AG04450 (cell line): ENCODE data around the gene CORO2B. TPM values are rescaled to one million over a fixed set of nuclear protein-coding genes. Genes with fewer than 3 reads are reported as not detected.
A peak's percentile ranks its signal among the peaks of the same experiment; 100 is the strongest.

Source experiments
- CTCF ChIA-PET: fragments of 300-600, 350-600 bp; formaldehyde crosslinking; extraction: SDS; loops from one replicate; lab custom pipeline; 2022; ENCODE audit warnings: antibody characterized with exemption, inconsistent platforms; lab: Charles Lee
- POLR2A ChIA-PET: fragments of 350-600 bp; formaldehyde crosslinking; extraction: SDS; loops from one replicate; lab custom pipeline; 2021; ENCODE audit warnings: antibody characterized with exemption, inconsistent platforms; lab: Yijun Ruan, JAX
- DNase-seq: peaks from one replicate; pipeline ENCODE4 v3.0.0-alpha.2; 2011; ENCODE audit warnings: low read depth, low spot score
- H3K27ac ChIP-seq: one replicate; pipeline ENCODE4 v1.5.1; 2012; ENCODE audit warnings: low read depth, low read length, control low read depth
- H3K27me3 ChIP-seq: one replicate; pipeline ENCODE4 v1.6.0; 2012; ENCODE audit warnings: low read length; ENCODE audit not compliant: control insufficient read depth, insufficient read depth
- H3K4me3 ChIP-seq: 2 replicates; pipeline ENCODE4 v1.5.1; 2011; ENCODE audit warnings: mild to moderate bottlenecking, low read depth, low read length, control low read depth
- H3K9me3 ChIP-seq: 2 replicates; pipeline ENCODE4 v1.5.1; 2012; ENCODE audit warnings: low read length; ENCODE audit not compliant: control insufficient read depth, insufficient read depth
- CTCF ChIP-seq: IDR thresholded peaks from 2 replicates; pipeline ENCODE4 v1.5.1; 2011; ENCODE audit warnings: low read depth, low read length, control low read depth, inconsistent platforms
- polyA plus RNA-seq: library from polyadenylated mRNA; depleted of rRNA; stranded (reverse); fragments of >200 nt; gene quantifications from 2 replicates; pipeline ENCODE4 v1.2.3, GENCODE V29; 2011

The CORO2B gene
- polyA plus RNA-seq, 1 experiment: 16.1 TPM

GRCh38 chr15:68726246-68726645, 147.5 kb downstream of the CORO2B start:
- POLR2A ChIA-PET: no interaction called here
- Histone ChIP-seq H3K4me3 (no peak overlapping the region), H3K27ac (peak overlapping the region; percentile 11), H3K9me3 (no peaks in the 10 kb centered on the region), H3K27me3 (no peaks in the 10 kb centered on the region)
- TF ChIP-seq CTCF: no peak
- CTCF ChIA-PET: interaction anchor here (1.2 to 2.4 kb wide), 4 partner anchors 52 to 199 kb away, joined by 3 to 14 read pairs (median 4); no protein-coding TSS in a partner anchor
- DNase-seq: no peak

GRCh38 chr15:68729789-68730411, 151.1 kb downstream of the CORO2B start:
- no peak for TF ChIP-seq CTCF
- DNase-seq: no peak

GRCh38 chr15:68730471-68730919, 151.7 kb downstream of the CORO2B start:
- POLR2A ChIA-PET: no interaction called here
- H3K27ac ChIP-seq: no peak overlapping the region
- no peak for DNase-seq

More at GRCh38 chr15:68729789-68730411, 151.1 kb downstream of the CORO2B start:
- ChIA-PET CTCF (interaction anchor here (1.1 to 3.5 kb wide), 2 partner anchors 145 to 195 kb away, joined by 3 to 50 read pairs; no protein-coding TSS in a partner anchor), POLR2A (no interaction called here)
- Histone ChIP-seq H3K27ac (no peak overlapping the region), H3K9me3 (no peaks in the 10 kb centered on the region), H3K4me3 (no peak overlapping the region), H3K27me3 (peaks cover 18% of the 10 kb centered on the region)

GRCh38 chr15:68730976-68731897, 152.4 kb downstream of the CORO2B start:
- H3K27ac ChIP-seq: no peak overlapping the region
- no peak overlapping the region for H3K4me3 ChIP-seq
- no peak for DNase-seq
- no peaks in the 10 kb centered on the region for H3K9me3 ChIP-seq
- H3K27me3 ChIP-seq: peaks cover 22% of the 10 kb centered on the region
- CTCF ChIA-PET: interaction anchor here (2.0 to 3.5 kb wide), 3 partner anchors 144 to 194 kb away, joined by 6 to 50 read pairs (median 10); no protein-coding TSS in a partner anchor
- POLR2A ChIA-PET: interaction anchor here (0.6 kb wide), 2 partner anchors 63 to 102 kb away, joined by 3 read pairs; no protein-coding TSS in a partner anchor
- no peak for TF ChIP-seq CTCF

More at GRCh38 chr15:68730471-68730919, 151.7 kb downstream of the CORO2B start:
- Histone ChIP-seq H3K9me3 (no peaks in the 10 kb centered on the region), H3K4me3 (no peak overlapping the region), H3K27me3 (peaks cover 22% of the 10 kb centered on the region)
- CTCF ChIA-PET: interaction anchor here (2.0 to 3.5 kb wide), 3 partner anchors 145 to 194 kb away, joined by 6 to 50 read pairs (median 10); no protein-coding TSS in a partner anchor
- peak; percentile 49 for TF ChIP-seq CTCF
